ENCODE measurements around the gene CCDC178. TPM values are rescaled to one million over a fixed set of nuclear protein-coding genes. Genes with fewer than 3 reads are reported as not detected.

Gene CCDC178
- total and polyA plus RNA-seq, 2 of the 4 experiments (the other 2 are of a cell fraction): not detected

DNA sequence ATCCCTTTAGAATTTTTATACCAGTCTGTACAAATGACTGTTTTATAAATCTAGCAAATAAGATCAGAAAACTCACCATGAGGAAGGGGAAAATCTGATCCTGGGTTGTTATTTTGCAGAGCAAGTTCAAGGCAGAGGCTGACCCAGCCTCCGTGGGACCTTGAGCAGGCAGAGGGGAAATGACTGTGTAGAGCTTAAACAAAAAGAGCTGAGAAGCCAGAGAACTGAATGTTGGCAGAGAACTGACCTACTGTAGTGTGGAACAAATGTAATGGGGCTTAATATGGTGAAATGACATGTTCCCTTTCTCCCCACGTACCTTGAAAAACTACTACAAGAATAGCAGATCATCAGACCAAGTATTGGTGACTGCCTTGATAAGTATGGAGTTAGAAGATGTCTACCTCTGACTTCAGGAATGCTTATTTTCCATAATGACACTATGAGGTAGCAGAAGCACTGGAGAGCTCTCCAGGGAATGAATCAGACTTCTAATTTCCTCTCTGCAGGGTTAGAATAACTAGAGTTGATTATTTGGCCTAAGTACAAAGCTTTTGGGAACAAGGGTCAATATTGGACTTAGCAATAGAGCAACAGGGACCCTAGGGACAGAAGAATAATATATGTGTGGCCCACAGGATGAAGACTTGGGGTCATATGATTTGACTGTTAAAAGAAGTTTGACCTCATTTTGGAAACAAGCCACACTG, 304.4 kb downstream of the CCDC178 start:
- H3K9ac ChIP-seq (ENCODE audit: low read depth, low read length): no peak overlapping the region
- H3K4me1 ChIP-seq (ENCODE audit: control insufficient read depth, insufficient read depth, low read length): no peaks in the 10 kb centered on the region
- intact Hi-C loops (cut with micrococcal nuclease) (no loop called here), dilution Hi-C loops (cut with HindIII; ENCODE audit: low sequenced_read_pairs, unreplicated experiment) (no loop called here), in situ Hi-C loops (cut with MboI; ENCODE audit: low sequenced_read_pairs) (no loop called here)
- H2AK5ac ChIP-seq (ENCODE audit: low read depth, low read length): no peak overlapping the region
- no peak for DNase-seq
- H4K20me1 ChIP-seq (ENCODE audit: insufficient read depth, low read length): no peaks in the 10 kb centered on the region
- no peak overlapping the region for H3K4ac ChIP-seq (ENCODE audit: low read depth, low read length)
- ATAC-seq (ENCODE audit: low read depth): no peak
- H4K8ac ChIP-seq (ENCODE audit: low read depth in 2 of 2, low read length in 2 of 2): no peak overlapping the region
- H2BK120ac ChIP-seq (ENCODE audit: low read depth, low read length): no peak overlapping the region
- H3K4me3 ChIP-seq (ENCODE audit: insufficient read depth, low read depth, low read length): no peak overlapping the region
- TF ChIP-seq MXI1 (IDR thresholded peaks at IDR 0.05; ENCODE audit: borderline replicate concordance, low read depth, low read length) (no peak), POLR2A (IDR thresholded peaks at IDR 0.05; ENCODE audit: low read depth, low read length) (no peak), MAFK (IDR thresholded peaks at IDR 0.05; ENCODE audit: low read depth, low read length) (no peak), BHLHE40 (IDR thresholded peaks at IDR 0.05; ENCODE audit: low read depth, low read length) (no peak), RCOR1 (IDR thresholded peaks at IDR 0.05; ENCODE audit: insufficient replicate concordance, low read length) (no peak), FOS (IDR thresholded peaks at IDR 0.05; ENCODE audit: low read depth, low read length) (no peak), CHD1 (IDR thresholded peaks at IDR 0.05; ENCODE audit: low read depth, low read length) (no peak), NFE2L2 (IDR thresholded peaks at IDR 0.05; ENCODE audit: low read depth, low read length) (no peak), RFX5 (IDR thresholded peaks at IDR 0.05; ENCODE audit: low read depth, low read length) (no peak), CEBPB (IDR thresholded peaks at IDR 0.05; ENCODE audit: low read depth, low read length) (no peak), MAZ (IDR thresholded peaks at IDR 0.05; ENCODE audit: borderline replicate concordance, low read depth, low read length) (no peak)
- TF ChIP-seq, protein P1, sequence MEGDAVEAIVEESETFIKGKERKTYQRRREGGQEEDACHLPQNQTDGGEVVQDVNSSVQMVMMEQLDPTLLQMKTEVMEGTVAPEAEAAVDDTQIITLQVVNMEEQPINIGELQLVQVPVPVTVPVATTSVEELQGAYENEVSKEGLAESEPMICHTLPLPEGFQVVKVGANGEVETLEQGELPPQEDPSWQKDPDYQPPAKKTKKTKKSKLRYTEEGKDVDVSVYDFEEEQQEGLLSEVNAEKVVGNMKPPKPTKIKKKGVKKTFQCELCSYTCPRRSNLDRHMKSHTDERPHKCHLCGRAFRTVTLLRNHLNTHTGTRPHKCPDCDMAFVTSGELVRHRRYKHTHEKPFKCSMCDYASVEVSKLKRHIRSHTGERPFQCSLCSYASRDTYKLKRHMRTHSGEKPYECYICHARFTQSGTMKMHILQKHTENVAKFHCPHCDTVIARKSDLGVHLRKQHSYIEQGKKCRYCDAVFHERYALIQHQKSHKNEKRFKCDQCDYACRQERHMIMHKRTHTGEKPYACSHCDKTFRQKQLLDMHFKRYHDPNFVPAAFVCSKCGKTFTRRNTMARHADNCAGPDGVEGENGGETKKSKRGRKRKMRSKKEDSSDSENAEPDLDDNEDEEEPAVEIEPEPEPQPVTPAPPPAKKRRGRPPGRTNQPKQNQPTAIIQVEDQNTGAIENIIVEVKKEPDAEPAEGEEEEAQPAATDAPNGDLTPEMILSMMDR (conservative IDR thresholded peaks at IDR 0.05; ENCODE audit: low read depth, low read length): no peak
- TF ChIP-seq, protein P2, sequence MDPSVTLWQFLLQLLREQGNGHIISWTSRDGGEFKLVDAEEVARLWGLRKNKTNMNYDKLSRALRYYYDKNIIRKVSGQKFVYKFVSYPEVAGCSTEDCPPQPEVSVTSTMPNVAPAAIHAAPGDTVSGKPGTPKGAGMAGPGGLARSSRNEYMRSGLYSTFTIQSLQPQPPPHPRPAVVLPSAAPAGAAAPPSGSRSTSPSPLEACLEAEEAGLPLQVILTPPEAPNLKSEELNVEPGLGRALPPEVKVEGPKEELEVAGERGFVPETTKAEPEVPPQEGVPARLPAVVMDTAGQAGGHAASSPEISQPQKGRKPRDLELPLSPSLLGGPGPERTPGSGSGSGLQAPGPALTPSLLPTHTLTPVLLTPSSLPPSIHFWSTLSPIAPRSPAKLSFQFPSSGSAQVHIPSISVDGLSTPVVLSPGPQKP (IDR thresholded peaks at IDR 0.05; ENCODE audit: borderline replicate concordance, low read depth, low read length): no peak
- TF ChIP-seq, protein P3, sequence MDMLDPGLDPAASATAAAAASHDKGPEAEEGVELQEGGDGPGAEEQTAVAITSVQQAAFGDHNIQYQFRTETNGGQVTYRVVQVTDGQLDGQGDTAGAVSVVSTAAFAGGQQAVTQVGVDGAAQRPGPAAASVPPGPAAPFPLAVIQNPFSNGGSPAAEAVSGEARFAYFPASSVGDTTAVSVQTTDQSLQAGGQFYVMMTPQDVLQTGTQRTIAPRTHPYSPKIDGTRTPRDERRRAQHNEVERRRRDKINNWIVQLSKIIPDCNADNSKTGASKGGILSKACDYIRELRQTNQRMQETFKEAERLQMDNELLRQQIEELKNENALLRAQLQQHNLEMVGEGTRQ (IDR thresholded peaks at IDR 0.05; ENCODE audit: low read depth, low read length): no peak
- H2AFZ ChIP-seq (replicated peaks; ENCODE audit: low read length, poor library complexity): no peak overlapping the region
- no peaks in the 10 kb centered on the region for H3K79me1 ChIP-seq (ENCODE audit: low read depth in 1 of 2, low read length in 2 of 2)
- no peak overlapping the region for H2BK5ac ChIP-seq (ENCODE audit: low read depth, low read length, poor library complexity, severe bottlenecking)
- ChIA-PET CTCF (no interaction called here), POLR2A (ENCODE audit: unreplicated experiment) (no interaction called here)
- no peaks in the 10 kb centered on the region for H3K27me3 ChIP-seq (ENCODE audit: control insufficient read depth, insufficient read depth, low read length)
- no peak overlapping the region for H3K4me2 ChIP-seq (ENCODE audit: low read depth, low read length)
- BruUV-seq (replicated peaks): no TSS peak
- no peak overlapping the region for H2AK9ac ChIP-seq (replicated peaks; ENCODE audit: low read depth, low read length, poor library complexity)
- no peak overlapping the region for H3K18ac ChIP-seq (ENCODE audit: low read depth, low read length)
- no peak overlapping the region for H4K5ac ChIP-seq (ENCODE audit: low read depth, low read length)
- H4K91ac ChIP-seq (ENCODE audit: insufficient read depth, low read depth, low read length): no peak overlapping the region
- no peak overlapping the region for H3K56ac ChIP-seq (ENCODE audit: extremely low read depth, insufficient read depth, low read length)
- H3K36me3 ChIP-seq (ENCODE audit: control insufficient read depth, insufficient read depth, low read length): no peaks in the 10 kb centered on the region
- H3K27ac ChIP-seq (ENCODE audit: insufficient read depth, low read length): no peak overlapping the region
- H3K9me1 ChIP-seq (ENCODE audit: insufficient read depth, low read length): no peaks in the 10 kb centered on the region
- no peak overlapping the region for H3K14ac ChIP-seq (replicated peaks; ENCODE audit: low read depth, low read length)
- H3K23ac ChIP-seq (ENCODE audit: low read depth, low read length): no peak overlapping the region
- H2BK15ac ChIP-seq (ENCODE audit: low read depth, low read length): no peak overlapping the region
- H2BK20ac ChIP-seq (ENCODE audit: low read depth, low read length): no peak overlapping the region
- no CpG with 5 or more reads among the region's 2 CpGs for WGBS, 2 experiments (ENCODE audit: extremely low coverage in 2 of 2, insufficient read length in 1 of 2)
- H3K9me3 ChIP-seq (ENCODE audit: control insufficient read depth, insufficient read depth, low read length): no peaks in the 10 kb centered on the region
